SK-N-SH treated with all-trans-retinoic acid at 6 μM for 48 hours (cell line): Measurements from ENCODE around the gene HRH3.

ENCODE experiments used
- ATAC-seq: fragments of 200-7000 bp; cut with Tn5 transposase; 3 replicates; pipeline ENCODE4 v1.9.1; 2020; ENCODE audit warnings: mild to moderate bottlenecking, moderate library complexity
- ARNTL ChIP-seq: fragments of 450-650 bp; formaldehyde crosslinking; IDR thresholded peaks from 2 replicates; pipeline ENCODE4 v1.5.0; 2020; ENCODE audit warnings: low read depth, mild to moderate bottlenecking, moderate library complexity, borderline replicate concordance
- BACH2 ChIP-seq: fragments of 250-450 bp; sonication (Bioruptor Pico); IDR thresholded peaks from 2 replicates; pipeline ENCODE4 v1.9.0; 2021; ENCODE audit warnings: mild to moderate bottlenecking, borderline replicate concordance
- CSDC2 ChIP-seq: fragments of 250-450 bp; sonication (Bioruptor Pico); IDR thresholded peaks from 2 replicates; pipeline ENCODE4 v1.5.0; 2020; ENCODE audit warnings: mild to moderate bottlenecking, moderate library complexity
- ESRRG ChIP-seq: fragments of 250-450 bp; sonication (Bioruptor Pico); IDR thresholded peaks from 2 replicates; pipeline ENCODE4 v1.6.1; 2021; ENCODE audit warnings: mild to moderate bottlenecking
- GLIS3 ChIP-seq: fragments of 250-450 bp; sonication (Bioruptor Pico); IDR thresholded peaks from 2 replicates; pipeline ENCODE4 v1.5.0; 2020; ENCODE audit warnings: mild to moderate bottlenecking, moderate library complexity
- OSR1 ChIP-seq: fragments of 250-450 bp; sonication (Bioruptor Pico); IDR thresholded peaks from 2 replicates; pipeline ENCODE4 v1.8.0; 2022; ENCODE audit warnings: moderate library complexity, mild to moderate bottlenecking, inconsistent platforms
- RARB ChIP-seq: fragments of 250-450 bp; sonication (Bioruptor Pico); IDR thresholded peaks from 2 replicates; pipeline ENCODE4 v1.8.0; 2021; ENCODE audit warnings: mild to moderate bottlenecking, moderate library complexity
- TCF4 ChIP-seq: fragments of 250-450 bp; sonication (Bioruptor Pico); IDR thresholded peaks from 2 replicates; pipeline ENCODE4 v1.8.0; 2021; ENCODE audit warnings: mild to moderate bottlenecking, moderate library complexity, borderline replicate concordance
- TOX ChIP-seq: fragments of 250-450 bp; sonication (Bioruptor Pico); IDR thresholded peaks from 2 replicates; pipeline ENCODE4 v1.8.0; 2021; ENCODE audit warnings: mild to moderate bottlenecking, moderate library complexity, borderline replicate concordance
- ZC3H10 ChIP-seq: fragments of 250-450 bp; sonication (Bioruptor Pico); IDR thresholded peaks from 2 replicates; pipeline ENCODE4 v1.5.1; 2021; ENCODE audit warnings: mild to moderate bottlenecking, moderate library complexity
- ZFP3 ChIP-seq: fragments of 250-450 bp; sonication (Bioruptor Pico); IDR thresholded peaks from 2 replicates; pipeline ENCODE4 v1.5.0; 2020; ENCODE audit warnings: mild to moderate bottlenecking, moderate library complexity
- ZFP30 ChIP-seq: fragments of 450-650 bp; formaldehyde crosslinking; IDR thresholded peaks from 2 replicates; pipeline ENCODE4 v1.5.0; 2022; ENCODE audit warnings: mild to moderate bottlenecking, moderate library complexity
- ZNF565 ChIP-seq: fragments of 450-650 bp; formaldehyde crosslinking; conservative IDR thresholded peaks from 2 replicates; pipeline ENCODE4 v1.5.0; 2020; ENCODE audit warnings: low read depth, mild to moderate bottlenecking, moderate library complexity
- TF ChIP-seq, protein P1 (sequence below): fragments of 250-450 bp; sonication (Bioruptor Pico); IDR thresholded peaks from 2 replicates; pipeline ENCODE4 v1.8.0; 2021; ENCODE audit warnings: low read depth, mild to moderate bottlenecking, moderate library complexity, borderline replicate concordance
- TF ChIP-seq, protein P2 (sequence below): fragments of 250-450 bp; sonication (Bioruptor Pico); IDR thresholded peaks from 2 replicates; pipeline ENCODE4 v1.5.1; 2020; ENCODE audit warnings: low read depth, mild to moderate bottlenecking, moderate library complexity
- TF ChIP-seq, protein P3 (sequence below): fragments of 250-450 bp; sonication (Bioruptor Pico); IDR thresholded peaks from 2 replicates; pipeline ENCODE4 v1.5.1; 2021; ENCODE audit warnings: mild to moderate bottlenecking, moderate library complexity
- TF ChIP-seq, protein P4 (sequence below): fragments of 250-450 bp; sonication (Bioruptor Pico); IDR thresholded peaks from 2 replicates; pipeline ENCODE4 v1.5.0; 2020; ENCODE audit warnings: mild to moderate bottlenecking, moderate library complexity

HRH3 gene

DNA sequence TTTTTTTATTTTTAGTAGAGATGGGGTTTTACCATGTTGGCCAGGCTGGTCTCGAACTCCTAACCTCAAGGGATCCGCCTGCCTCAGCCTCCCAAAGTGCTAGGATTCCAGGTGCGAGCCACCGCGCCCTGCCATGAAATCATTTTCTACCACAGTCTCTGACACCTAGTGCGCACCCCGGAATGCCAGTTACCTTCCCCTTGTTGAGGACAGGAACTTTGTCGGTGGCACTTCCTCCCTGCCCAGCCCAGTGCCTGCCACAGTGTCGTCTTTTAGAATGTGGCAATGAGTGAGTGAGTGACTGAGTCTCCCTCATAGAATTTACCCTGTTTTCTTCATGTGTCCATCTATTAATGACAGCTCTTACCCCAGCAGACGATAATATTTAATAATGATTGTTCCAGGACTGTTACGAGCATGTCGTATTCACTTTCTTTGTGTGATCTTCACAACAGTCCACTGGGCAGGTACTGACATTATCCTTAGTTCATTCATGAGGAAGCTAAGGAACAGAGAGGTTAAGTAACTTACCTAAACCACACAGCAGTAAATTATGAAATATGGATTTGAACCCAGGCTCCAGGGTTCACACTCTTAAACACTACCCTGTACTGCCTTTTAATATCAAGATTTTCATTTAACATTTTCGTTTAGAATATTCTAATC, 20.1 kb upstream of the HRH3 start (continued):
- no peak for TF ChIP-seq CSDC2
- TF ChIP-seq, protein P1, sequence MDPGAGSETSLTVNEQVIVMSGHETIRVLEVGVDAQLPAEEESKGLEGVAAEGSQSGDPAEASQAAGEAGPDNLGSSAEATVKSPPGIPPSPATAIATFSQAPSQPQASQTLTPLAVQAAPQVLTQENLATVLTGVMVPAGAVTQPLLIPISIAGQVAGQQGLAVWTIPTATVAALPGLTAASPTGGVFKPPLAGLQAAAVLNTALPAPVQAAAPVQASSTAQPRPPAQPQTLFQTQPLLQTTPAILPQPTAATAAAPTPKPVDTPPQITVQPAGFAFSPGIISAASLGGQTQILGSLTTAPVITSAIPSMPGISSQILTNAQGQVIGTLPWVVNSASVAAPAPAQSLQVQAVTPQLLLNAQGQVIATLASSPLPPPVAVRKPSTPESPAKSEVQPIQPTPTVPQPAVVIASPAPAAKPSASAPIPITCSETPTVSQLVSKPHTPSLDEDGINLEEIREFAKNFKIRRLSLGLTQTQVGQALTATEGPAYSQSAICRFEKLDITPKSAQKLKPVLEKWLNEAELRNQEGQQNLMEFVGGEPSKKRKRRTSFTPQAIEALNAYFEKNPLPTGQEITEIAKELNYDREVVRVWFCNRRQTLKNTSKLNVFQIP, result no peak
- no peak for TF ChIP-seq ZNF565 (CRISPR knock-in tag)
- no peak for TF ChIP-seq ARNTL (CRISPR knock-in tag)
- TF ChIP-seq OSR1 (CRISPR knock-in tag), result no peak

DNA sequence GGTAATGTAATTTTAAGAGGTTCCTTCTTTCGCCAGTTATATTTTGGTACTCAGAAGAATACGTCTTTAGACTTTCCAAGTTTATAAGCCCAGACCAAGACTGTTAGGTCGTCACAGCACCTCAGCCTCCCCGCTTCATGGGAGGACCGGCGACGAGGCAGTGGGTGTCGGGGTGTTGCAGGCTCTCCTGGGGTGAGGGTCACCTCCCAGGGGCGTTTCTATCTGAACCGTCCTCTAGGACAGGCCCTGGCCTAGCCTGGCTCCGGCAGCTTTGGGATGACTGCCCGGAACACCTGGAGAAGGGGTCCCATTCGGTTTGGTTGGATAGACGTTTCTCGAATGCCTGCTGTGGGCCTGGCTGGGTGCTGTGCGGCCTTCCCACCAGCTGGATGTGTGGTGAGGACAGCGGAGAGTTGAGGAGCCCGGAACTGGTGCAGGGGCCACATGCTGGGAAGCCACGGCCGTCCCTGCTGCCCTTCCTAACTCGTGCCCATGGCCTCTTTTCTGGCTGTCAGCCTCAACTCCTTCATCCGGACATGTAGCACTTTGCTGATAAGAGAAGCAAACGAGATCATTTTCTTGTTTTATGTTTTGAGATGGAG, 19.3 kb upstream of the HRH3 start:
- ATAC-seq, result no peak
- no peak for TF ChIP-seq RARB (CRISPR knock-in tag)
- TF ChIP-seq OSR1 (CRISPR knock-in tag), result no peak
- TF ChIP-seq ARNTL (CRISPR knock-in tag), result no peak
- TF ChIP-seq, protein P2, sequence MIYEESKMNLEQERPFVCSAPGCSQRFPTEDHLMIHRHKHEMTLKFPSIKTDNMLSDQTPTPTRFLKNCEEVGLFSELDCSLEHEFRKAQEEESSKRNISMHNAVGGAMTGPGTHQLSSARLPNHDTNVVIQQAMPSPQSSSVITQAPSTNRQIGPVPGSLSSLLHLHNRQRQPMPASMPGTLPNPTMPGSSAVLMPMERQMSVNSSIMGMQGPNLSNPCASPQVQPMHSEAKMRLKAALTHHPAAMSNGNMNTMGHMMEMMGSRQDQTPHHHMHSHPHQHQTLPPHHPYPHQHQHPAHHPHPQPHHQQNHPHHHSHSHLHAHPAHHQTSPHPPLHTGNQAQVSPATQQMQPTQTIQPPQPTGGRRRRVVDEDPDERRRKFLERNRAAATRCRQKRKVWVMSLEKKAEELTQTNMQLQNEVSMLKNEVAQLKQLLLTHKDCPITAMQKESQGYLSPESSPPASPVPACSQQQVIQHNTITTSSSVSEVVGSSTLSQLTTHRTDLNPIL (CRISPR knock-in tag), result no peak
- TF ChIP-seq TCF4 (CRISPR knock-in tag), result no peak
- TF ChIP-seq ZFP30, result no peak
- TF ChIP-seq, protein P3, sequence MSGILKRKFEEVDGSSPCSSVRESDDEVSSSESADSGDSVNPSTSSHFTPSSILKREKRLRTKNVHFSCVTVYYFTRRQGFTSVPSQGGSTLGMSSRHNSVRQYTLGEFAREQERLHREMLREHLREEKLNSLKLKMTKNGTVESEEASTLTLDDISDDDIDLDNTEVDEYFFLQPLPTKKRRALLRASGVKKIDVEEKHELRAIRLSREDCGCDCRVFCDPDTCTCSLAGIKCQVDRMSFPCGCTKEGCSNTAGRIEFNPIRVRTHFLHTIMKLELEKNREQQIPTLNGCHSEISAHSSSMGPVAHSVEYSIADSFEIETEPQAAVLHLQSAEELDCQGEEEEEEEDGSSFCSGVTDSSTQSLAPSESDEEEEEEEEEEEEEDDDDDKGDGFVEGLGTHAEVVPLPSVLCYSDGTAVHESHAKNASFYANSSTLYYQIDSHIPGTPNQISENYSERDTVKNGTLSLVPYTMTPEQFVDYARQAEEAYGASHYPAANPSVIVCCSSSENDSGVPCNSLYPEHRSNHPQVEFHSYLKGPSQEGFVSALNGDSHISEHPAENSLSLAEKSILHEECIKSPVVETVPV, result no peak
- TF ChIP-seq, protein P1, result no peak
- no peak for TF ChIP-seq ZFP3 (CRISPR knock-in tag)
- TF ChIP-seq ZC3H10 (CRISPR knock-in tag), result no peak
- TF ChIP-seq TOX, result no peak
- no peak for TF ChIP-seq BACH2
- TF ChIP-seq CSDC2, result no peak
- no peak for TF ChIP-seq ESRRG (CRISPR knock-in tag)
- TF ChIP-seq GLIS3, result no peak

DNA sequence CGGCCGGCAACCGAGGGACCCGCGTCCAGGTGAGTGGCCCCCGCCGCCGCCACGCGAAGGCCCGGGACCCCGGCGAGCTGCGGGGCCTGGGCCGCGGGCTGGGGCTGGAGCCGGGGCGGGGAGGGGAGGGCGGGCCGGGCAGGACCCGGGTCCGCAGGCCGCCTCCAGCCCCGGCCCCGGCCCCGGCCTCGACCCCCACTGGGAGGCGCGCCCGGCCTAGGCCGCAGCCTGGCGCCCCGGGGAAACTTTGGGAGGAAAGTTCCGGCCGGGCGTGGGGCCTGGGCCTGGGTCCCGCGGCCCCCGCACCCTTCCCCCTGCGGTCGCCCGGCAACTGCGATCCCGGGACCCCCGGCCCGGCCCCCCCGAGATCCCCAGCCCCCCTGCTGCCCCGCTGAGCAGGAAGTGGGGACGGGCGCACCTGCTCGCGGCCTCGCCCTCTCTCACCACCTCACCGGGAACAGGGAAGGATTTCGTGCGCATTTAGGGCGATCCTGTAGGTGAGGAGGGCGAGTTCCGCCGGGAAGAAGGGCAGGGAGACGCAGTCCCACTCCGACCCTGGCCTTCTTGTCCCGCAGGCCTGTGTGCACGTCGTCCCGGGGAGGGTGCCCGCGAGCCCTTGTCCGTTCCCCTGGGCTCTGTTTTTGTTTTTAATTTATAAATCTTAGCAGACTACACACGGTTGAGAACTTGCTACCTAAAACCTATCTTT, 18.6 kb upstream of the HRH3 start:
- ATAC-seq, result no peak

More for the DNA sequence above, 18.6 kb upstream of the HRH3 start:
- TF ChIP-seq, protein P4, sequence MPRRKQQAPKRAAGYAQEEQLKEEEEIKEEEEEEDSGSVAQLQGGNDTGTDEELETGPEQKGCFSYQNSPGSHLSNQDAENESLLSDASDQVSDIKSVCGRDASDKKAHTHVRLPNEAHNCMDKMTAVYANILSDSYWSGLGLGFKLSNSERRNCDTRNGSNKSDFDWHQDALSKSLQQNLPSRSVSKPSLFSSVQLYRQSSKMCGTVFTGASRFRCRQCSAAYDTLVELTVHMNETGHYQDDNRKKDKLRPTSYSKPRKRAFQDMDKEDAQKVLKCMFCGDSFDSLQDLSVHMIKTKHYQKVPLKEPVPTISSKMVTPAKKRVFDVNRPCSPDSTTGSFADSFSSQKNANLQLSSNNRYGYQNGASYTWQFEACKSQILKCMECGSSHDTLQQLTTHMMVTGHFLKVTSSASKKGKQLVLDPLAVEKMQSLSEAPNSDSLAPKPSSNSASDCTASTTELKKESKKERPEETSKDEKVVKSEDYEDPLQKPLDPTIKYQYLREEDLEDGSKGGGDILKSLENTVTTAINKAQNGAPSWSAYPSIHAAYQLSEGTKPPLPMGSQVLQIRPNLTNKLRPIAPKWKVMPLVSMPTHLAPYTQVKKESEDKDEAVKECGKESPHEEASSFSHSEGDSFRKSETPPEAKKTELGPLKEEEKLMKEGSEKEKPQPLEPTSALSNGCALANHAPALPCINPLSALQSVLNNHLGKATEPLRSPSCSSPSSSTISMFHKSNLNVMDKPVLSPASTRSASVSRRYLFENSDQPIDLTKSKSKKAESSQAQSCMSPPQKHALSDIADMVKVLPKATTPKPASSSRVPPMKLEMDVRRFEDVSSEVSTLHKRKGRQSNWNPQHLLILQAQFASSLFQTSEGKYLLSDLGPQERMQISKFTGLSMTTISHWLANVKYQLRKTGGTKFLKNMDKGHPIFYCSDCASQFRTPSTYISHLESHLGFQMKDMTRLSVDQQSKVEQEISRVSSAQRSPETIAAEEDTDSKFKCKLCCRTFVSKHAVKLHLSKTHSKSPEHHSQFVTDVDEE (CRISPR knock-in tag), result no peak
- TF ChIP-seq ESRRG (CRISPR knock-in tag), result no peak
- TF ChIP-seq, all 23 proteins: peak for 0
